GM23248 (cell line): ENCODE results near the gene HEBP2.

Experiments
- EZH2 ChIP-seq: fragments of 200-600 bp; sonication (generic); IDR thresholded peaks from 2 replicates; pipeline ENCODE4 v1.6.1; 2018; ENCODE audit warnings: antibody characterized with exemption, mild to moderate bottlenecking; ENCODE audit not compliant: insufficient read depth, poor library complexity, severe bottlenecking
- EZH2phosphoT487 ChIP-seq: fragments of 200-600 bp; sonication (generic); IDR thresholded peaks from 2 replicates; pipeline ENCODE4 v1.6.1; 2018; ENCODE audit warnings: antibody characterized with exemption, moderate library complexity, mild to moderate bottlenecking, low read depth; ENCODE audit not compliant: insufficient read depth

DNA sequence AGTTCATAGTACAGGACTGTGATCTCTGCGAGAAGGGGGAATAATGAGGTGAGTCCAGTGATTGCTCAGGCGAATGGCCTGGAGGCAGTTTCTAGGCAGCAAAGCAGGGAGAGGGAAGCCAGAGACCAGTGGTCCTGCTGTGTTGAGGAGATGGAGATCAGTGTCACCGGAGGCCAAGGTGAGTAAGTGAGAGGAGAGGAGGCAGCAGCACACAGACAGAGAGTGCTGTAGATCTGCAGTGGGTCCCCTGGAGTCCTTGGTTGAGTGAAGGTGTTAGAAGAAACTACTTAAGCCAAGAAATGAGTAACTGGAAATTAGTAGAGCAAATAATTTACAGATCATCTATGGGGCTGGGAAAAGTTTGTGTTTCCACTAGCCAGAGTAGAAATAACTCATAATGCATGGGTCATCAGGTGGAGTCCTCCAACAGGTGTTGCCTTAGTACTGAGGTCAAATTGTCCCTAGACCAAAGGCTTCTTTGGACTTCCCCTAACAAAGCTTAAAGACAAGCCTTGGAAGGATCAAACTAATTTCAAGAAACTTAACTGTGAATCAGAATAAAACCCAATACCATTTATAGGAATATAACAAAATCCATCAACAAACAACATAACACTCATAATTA lies 13.6 kb downstream of the HEBP2 start:
- TF ChIP-seq EZH2 = no peak
- TF ChIP-seq EZH2phosphoT487 = no peak
